ENCODE data around the gene ABCB6.

The ABCB6 gene

DNA sequence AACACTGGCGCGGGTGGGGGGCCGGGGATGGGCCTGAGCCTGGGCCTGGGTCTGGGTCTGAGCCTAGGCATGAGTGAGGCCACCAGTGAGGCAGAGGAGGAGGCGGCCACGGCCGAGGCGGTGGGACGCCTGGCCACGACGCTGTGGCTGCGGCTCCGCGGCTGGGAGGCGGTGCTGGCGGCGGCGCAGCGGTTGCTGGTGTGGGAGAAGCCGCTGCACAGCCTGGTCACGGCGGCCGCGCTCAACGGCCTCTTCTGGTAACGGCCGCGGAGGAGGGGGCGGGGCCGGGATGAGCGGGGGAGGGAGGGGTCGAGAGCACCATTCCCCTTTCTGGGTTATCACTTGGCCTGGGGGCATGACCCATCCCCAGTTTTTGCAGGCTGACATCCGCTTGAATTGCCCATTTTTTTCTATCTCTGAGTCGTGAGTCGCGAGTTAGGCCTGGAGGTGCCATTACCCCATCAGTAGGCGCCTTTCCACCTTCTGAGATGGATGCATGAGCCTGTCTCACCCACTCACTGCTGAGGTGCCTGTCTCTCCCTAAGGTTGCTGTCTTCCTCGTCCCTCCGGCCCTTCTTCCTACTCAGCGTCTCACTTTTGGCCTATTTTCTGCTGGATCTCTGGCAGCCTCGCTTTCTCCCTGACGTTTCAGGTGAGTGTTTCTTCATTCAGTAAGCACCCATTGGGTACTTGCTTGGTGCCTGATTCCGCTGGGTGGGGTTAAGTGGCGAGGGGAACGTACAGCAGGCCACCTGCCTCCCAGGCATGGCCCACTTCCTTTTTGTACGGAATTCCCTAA lies 40.2 kb downstream of the ABCB6 start:
- no peaks in the 10 kb centered on the region for H3K9me3 Mint-ChIP-seq
- intact Hi-C loops (cut with micrococcal nuclease), result loop anchor here (10.0 kb wide), 1 partner anchor 206 kb away; the partner anchor contains the start of gene DNPEP
- peaks cover 85% of the 10 kb centered on the region for H3K4me1 Mint-ChIP-seq (ENCODE audit: low read depth)

GRCh38 chr2:219177552-219178376 lies 41.0 kb downstream of the ABCB6 start, which contains the start of gene RETREG2:
RETREG2 (plus strand) TSS chr2:219178275; CDS start chr2:219178353, 78 bp downstream.
- intact Hi-C loops (cut with micrococcal nuclease), result loop anchor here (1.0 to 10.0 kb wide), 3 partner anchors 29 to 207 kb away; partner anchors contain the start of genes DNAJB2, DNPEP and ZFAND2B
- H3K9me3 Mint-ChIP-seq, result no peaks in the 10 kb centered on the region
- H3K36me3 Mint-ChIP-seq (ENCODE audit: low read depth), result peaks cover 92% of the 10 kb centered on the region
- peaks cover 84% of the 10 kb centered on the region for H3K4me1 Mint-ChIP-seq (ENCODE audit: low read depth)
- H3K27ac Mint-ChIP-seq, result peak within 1 kb of the TSS; percentile 99
- peak within 1 kb of the TSS; percentile 88 for H3K4me3 Mint-ChIP-seq
- H3K27me3 Mint-ChIP-seq, result no peaks in the 10 kb centered on the region

More for the DNA sequence above, 40.2 kb downstream of the ABCB6 start:
- peaks cover 92% of the 10 kb centered on the region for H3K36me3 Mint-ChIP-seq (ENCODE audit: low read depth)
- H3K27me3 Mint-ChIP-seq, result no peaks in the 10 kb centered on the region
- H3K4me3 Mint-ChIP-seq, result peak overlapping the region; percentile 88
- H3K27ac Mint-ChIP-seq, result peak overlapping the region; percentile 99

GRCh38 chr2:219176818-219177551 lies 41.8 kb downstream of the ABCB6 start, which contains the start of gene CNPPD1:
CNPPD1 (minus strand) TSS chr2:219176925; CDS start chr2:219176828, 97 bp downstream.
- H3K4me1 Mint-ChIP-seq (ENCODE audit: low read depth), result peaks cover 84% of the 10 kb centered on the region
- H3K4me3 Mint-ChIP-seq, result peak within 1 kb of the TSS; percentile 88
- H3K9me3 Mint-ChIP-seq, result no peaks in the 10 kb centered on the region
- intact Hi-C loops (cut with micrococcal nuclease), result loop anchor here (1.0 to 10.0 kb wide), 4 partner anchors 17 to 208 kb away; partner anchors contain the start of genes DNAJB2, DNPEP, NHEJ1 and ZFAND2B
- no peaks in the 10 kb centered on the region for H3K27me3 Mint-ChIP-seq
- peak within 1 kb of the TSS; percentile 99 for H3K27ac Mint-ChIP-seq
- peaks cover 92% of the 10 kb centered on the region for H3K36me3 Mint-ChIP-seq (ENCODE audit: low read depth)

DNA sequence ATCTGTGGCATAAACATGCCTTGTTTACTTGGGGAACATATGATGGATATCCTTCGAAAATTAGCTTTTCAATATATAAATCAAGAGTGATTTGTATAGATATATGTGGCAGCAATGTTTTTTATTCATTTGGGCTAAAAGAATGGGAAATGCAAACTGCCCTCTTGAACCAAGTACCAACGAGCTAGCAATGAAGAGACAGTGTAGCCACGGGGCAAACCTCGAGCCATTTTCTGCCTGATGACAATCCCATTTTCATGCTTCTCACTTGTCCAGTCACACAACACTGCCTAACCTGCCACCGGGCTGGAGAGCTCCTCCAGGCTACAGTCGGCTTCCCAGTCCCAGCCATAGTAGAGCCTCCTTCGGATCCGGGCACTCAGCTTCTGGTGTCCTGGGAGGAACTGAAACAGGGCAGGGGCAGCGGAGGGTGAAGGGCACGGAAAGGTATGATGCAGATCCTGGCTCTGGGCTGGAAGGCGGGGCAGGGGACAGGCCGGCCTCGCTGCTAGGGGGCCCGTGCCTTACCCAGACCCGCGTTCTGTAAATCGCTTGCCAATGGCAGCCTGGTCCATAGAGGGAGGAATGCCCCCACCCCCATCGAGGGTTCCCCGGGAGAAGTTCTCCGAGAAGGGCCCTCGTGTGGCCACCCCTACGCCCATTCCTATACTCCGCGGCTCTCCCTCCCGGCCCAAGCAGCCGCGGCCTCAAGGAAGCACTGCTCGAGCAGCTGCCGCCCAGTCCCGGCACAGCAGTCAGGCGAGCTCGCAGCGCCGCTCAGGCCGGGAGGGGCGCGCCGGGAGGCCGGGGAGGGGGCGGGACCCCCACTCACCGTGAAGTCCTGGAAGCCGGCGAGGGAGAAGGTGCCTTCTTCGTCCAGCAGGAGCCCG lies 42.6 kb downstream of the ABCB6 start:
- peak overlapping the region; percentile 99 for H3K27ac Mint-ChIP-seq
- no peaks in the 10 kb centered on the region for H3K27me3 Mint-ChIP-seq
- H3K4me3 Mint-ChIP-seq, result peak overlapping the region; percentile 88
- H3K9me3 Mint-ChIP-seq, result no peaks in the 10 kb centered on the region
- H3K4me1 Mint-ChIP-seq (ENCODE audit: low read depth), result peaks cover 84% of the 10 kb centered on the region
- peaks cover 92% of the 10 kb centered on the region for H3K36me3 Mint-ChIP-seq (ENCODE audit: low read depth)
- intact Hi-C loops (cut with micrococcal nuclease), result loop anchor here (1.0 to 10.0 kb wide), 2 partner anchors 16 to 209 kb away; partner anchors contain the start of genes DNPEP and NHEJ1

- Mint-ChIP-seq H3K4me1 (ENCODE audit: low read depth) (peaks cover 80% of the 10 kb centered on the region), H3K4me3 (peak overlapping the region; percentile 88), H3K9me3 (no peaks in the 10 kb centered on the region), H3K36me3 (ENCODE audit: low read depth) (peaks cover 89% of the 10 kb centered on the region), H3K27ac (no peak overlapping the region), H3K27me3 (no peaks in the 10 kb centered on the region)
- intact Hi-C loops (cut with micrococcal nuclease), result loop anchor here (10.0 kb wide), 1 partner anchor 209 kb away; the partner anchor contains the start of gene DNPEP
Observed at GRCh38 chr2:219175486-219175885, 43.3 kb downstream of the ABCB6 start.

- H3K9me3 Mint-ChIP-seq, result no peaks in the 10 kb centered on the region
- intact Hi-C loops (cut with micrococcal nuclease), result loop anchor here (10.0 kb wide), 1 partner anchor 210 kb away; the partner anchor contains the start of gene DNPEP
- H3K4me3 Mint-ChIP-seq, result no peak overlapping the region
- peaks cover 73% of the 10 kb centered on the region for H3K4me1 Mint-ChIP-seq (ENCODE audit: low read depth)
- H3K27me3 Mint-ChIP-seq, result no peaks in the 10 kb centered on the region
- peaks cover 82% of the 10 kb centered on the region for H3K36me3 Mint-ChIP-seq (ENCODE audit: low read depth)
- no peak overlapping the region for H3K27ac Mint-ChIP-seq
Observed at GRCh38 chr2:219174801-219175200, 44.0 kb downstream of the ABCB6 start.

GRCh38 chr2:219174146-219174545 lies 44.6 kb downstream of the ABCB6 start:
- H3K4me3 Mint-ChIP-seq, result peak overlapping the region; percentile 24
- H3K9me3 Mint-ChIP-seq, result no peaks in the 10 kb centered on the region
- peaks cover 75% of the 10 kb centered on the region for H3K36me3 Mint-ChIP-seq (ENCODE audit: low read depth)
- peaks cover 73% of the 10 kb centered on the region for H3K4me1 Mint-ChIP-seq (ENCODE audit: low read depth)
- intact Hi-C loops (cut with micrococcal nuclease), result loop anchor here (10.0 kb wide), 1 partner anchor 211 kb away; the partner anchor contains the start of gene DNPEP
- H3K27me3 Mint-ChIP-seq, result no peaks in the 10 kb centered on the region
- peak overlapping the region; percentile 20 for H3K27ac Mint-ChIP-seq

DNA sequence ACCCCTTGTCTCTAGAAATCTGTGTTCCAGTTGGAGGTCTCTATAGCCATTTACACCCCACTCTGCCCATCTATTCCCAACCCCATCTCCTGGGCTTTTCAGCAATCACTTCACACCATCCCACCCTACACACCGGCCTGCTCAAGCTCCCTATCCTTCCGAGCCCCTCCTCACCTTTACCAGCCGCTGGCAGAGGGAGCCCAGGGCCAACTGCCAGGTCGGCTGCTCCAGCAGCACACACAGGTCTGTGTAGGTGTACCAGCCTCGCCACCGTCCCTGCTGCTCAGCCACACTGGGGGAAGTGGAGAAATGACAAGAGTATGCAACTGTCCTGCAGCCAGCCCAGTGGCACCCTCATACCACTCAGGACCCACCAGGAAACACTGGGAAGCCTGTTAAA lies 45.6 kb downstream of the ABCB6 start:
- no peaks in the 10 kb centered on the region for H3K9me3 Mint-ChIP-seq
- H3K27me3 Mint-ChIP-seq, result no peaks in the 10 kb centered on the region
- H3K4me3 Mint-ChIP-seq, result no peak overlapping the region
- intact Hi-C loops (cut with micrococcal nuclease), result loop anchor here (10.0 kb wide), 1 partner anchor 212 kb away; the partner anchor contains the start of gene DNPEP
- peaks cover 75% of the 10 kb centered on the region for H3K4me1 Mint-ChIP-seq (ENCODE audit: low read depth)
- peak overlapping the region; percentile 76 for H3K27ac Mint-ChIP-seq
- peaks cover 66% of the 10 kb centered on the region for H3K36me3 Mint-ChIP-seq (ENCODE audit: low read depth)

- peaks cover 77% of the 10 kb centered on the region for H3K4me1 Mint-ChIP-seq (ENCODE audit: low read depth)
- H3K27ac Mint-ChIP-seq, result peak overlapping the region; percentile 76
- H3K4me3 Mint-ChIP-seq, result peak overlapping the region; percentile 39
- H3K27me3 Mint-ChIP-seq, result no peaks in the 10 kb centered on the region
- intact Hi-C loops (cut with micrococcal nuclease), result loop anchor here (10.0 kb wide), 1 partner anchor 212 kb away; the partner anchor contains the start of gene DNPEP
- H3K36me3 Mint-ChIP-seq (ENCODE audit: low read depth), result peaks cover 68% of the 10 kb centered on the region
- no peaks in the 10 kb centered on the region for H3K9me3 Mint-ChIP-seq
Observed at GRCh38 chr2:219172231-219173154, 46.3 kb downstream of the ABCB6 start.

DNA sequence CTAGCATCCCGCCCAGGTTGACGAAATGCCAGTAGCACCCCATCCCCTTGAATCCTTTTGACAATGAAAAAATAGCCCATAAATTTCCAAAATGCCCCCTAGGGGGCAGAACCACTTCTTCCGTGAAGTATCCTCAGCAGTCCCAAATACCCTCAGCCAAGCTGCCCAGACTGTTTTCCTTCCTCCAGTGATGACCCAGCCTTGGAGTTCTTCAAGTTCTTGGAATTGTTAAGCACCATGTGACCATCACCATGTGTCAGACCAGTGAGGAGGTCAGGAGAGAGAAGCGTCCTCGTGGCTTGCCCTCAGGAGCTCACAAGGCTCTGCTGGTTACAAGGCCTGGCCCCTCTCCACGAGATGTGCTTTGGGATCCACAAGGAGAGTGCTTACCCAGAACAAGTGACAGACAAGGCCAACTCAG lies 47.5 kb downstream of the ABCB6 start:
- Mint-ChIP-seq H3K4me3 (no peak overlapping the region), H3K27ac (peak overlapping the region; percentile 76), H3K9me3 (no peaks in the 10 kb centered on the region), H3K27me3 (no peaks in the 10 kb centered on the region), H3K4me1 (ENCODE audit: low read depth) (peaks cover 70% of the 10 kb centered on the region), H3K36me3 (ENCODE audit: low read depth) (peaks cover 60% of the 10 kb centered on the region)
- intact Hi-C loops (cut with micrococcal nuclease), result loop anchor here (10.0 kb wide), 1 partner anchor 214 kb away; the partner anchor contains the start of gene DNPEP

GRCh38 chr2:219169930-219170654 lies 48.7 kb downstream of the ABCB6 start, which contains the start of gene SLC23A3:
SLC23A3 (minus strand) TSS chr2:219170029; CDS start chr2:219169984, 45 bp downstream.
- intact Hi-C loops (cut with micrococcal nuclease), result loop anchor here (10.0 kb wide), 1 partner anchor 215 kb away; the partner anchor contains the start of gene DNPEP
- H3K4me1 Mint-ChIP-seq (ENCODE audit: low read depth), result peaks cover 60% of the 10 kb centered on the region
- H3K36me3 Mint-ChIP-seq (ENCODE audit: low read depth), result peaks cover 56% of the 10 kb centered on the region
- H3K9me3 Mint-ChIP-seq, result no peaks in the 10 kb centered on the region
- H3K27me3 Mint-ChIP-seq, result no peaks in the 10 kb centered on the region
- no peak within 1 kb of the TSS for H3K4me3 Mint-ChIP-seq
- H3K27ac Mint-ChIP-seq, result no peak within 1 kb of the TSS

All from dendritic cell treated with granulocyte-macrophage colony-stimulating factor and Interleukin-4, amounts not matched to agents 40 ng/mL and 50 ng/mL, for 4 days (primary cell).